GM12878 (cell line): Measurements from ENCODE around the gene ITSN1. TPM values are rescaled to one million over a fixed set of nuclear protein-coding genes. Genes with fewer than 3 reads are reported as not detected.

Experiments
- ATAC-seq: fragments of 200-7000 bp; cut with Tn5 transposase; 3 replicates; pipeline ENCODE4 v1.9.1; 2020; ENCODE audit warnings: mild to moderate bottlenecking, moderate library complexity
- BruUV-seq: library from RNA; stranded (reverse); fragments of 400-500 nt; replicated peaks from 2 replicates; lab custom pipeline; 2021; lab: Mats Ljungman, UMichigan
- CTCF ChIA-PET: fragments of 300-600 bp; sonication (Branson Sonifier 250); formaldehyde crosslinking; extraction: SDS; loops from one replicate; lab custom pipeline; 2021; ENCODE audit warnings: inconsistent platforms; lab: Yijun Ruan, JAX
- POLR2A ChIA-PET: fragments of 350-600 bp; formaldehyde crosslinking; extraction: SDS; loops from one replicate; lab custom pipeline; 2021; ENCODE audit warnings: inconsistent platforms; lab: Charles Lee
- RAD21 ChIA-PET: fragments of 300-600 bp; sonication (Branson Sonifier 250); formaldehyde crosslinking; loops from one replicate; lab custom pipeline; 2023; ENCODE audit warnings: antibody characterized with exemption; ENCODE audit not compliant: unreplicated experiment; lab: Charles Lee
- SMC1A ChIA-PET: fragments of 300-600 bp; sonication (Branson Sonifier 250); formaldehyde crosslinking; loops from one replicate; lab custom pipeline; 2023; ENCODE audit not compliant: unreplicated experiment, uncharacterized antibody; lab: Charles Lee
- DNase-seq: peaks from one replicate; pipeline ENCODE4 v3.0.0-alpha.2; 2011; ENCODE audit warnings: low read depth, low spot score
- FAIRE-seq: peaks from 3 replicates; lab custom pipeline; 2011; peaks lifted over from hg19 to GRCh38; lab: Jason Lieb, UNC
- H2AFZ ChIP-seq: 2 replicates; pipeline ENCODE4 v1.6.0; 2011; ENCODE audit warnings: low read depth, low read length, control low read depth; ENCODE audit not compliant: control insufficient read depth
- H3K27ac ChIP-seq: 2 replicates; pipeline ENCODE4 v1.5.1; 2011; ENCODE audit warnings: control low read depth; ENCODE audit not compliant: control insufficient read depth, insufficient read depth
- H3K27me3 ChIP-seq, 2 experiments: replicated peaks in 1 of 2; 2 replicates each; pipeline versions ENCODE4 v1.6.0 to v1.6.1; 2011; ENCODE audit warnings: low read length in 1 of 2; ENCODE audit not compliant: control insufficient read depth in 2 of 2, insufficient read depth in 2 of 2
- H3K36me3 ChIP-seq, 2 experiments: 2 replicates each; pipeline ENCODE4 v1.5.1; 2011; ENCODE audit warnings: low read length in 1 of 2; ENCODE audit not compliant: control insufficient read depth in 2 of 2, insufficient read depth in 2 of 2
- H3K4me1 ChIP-seq: 2 replicates; pipeline ENCODE4 v1.6.1; 2011; ENCODE audit warnings: mild to moderate bottlenecking, low read length, moderate library complexity, mixed read lengths; ENCODE audit not compliant: control insufficient read depth, insufficient read depth
- H3K4me2 ChIP-seq: 2 replicates; pipeline ENCODE4 v1.6.0; 2011; ENCODE audit warnings: control low read depth; ENCODE audit not compliant: control insufficient read depth, insufficient read depth
- H3K4me3 ChIP-seq: fragments of 200-600 bp; sonication (generic); 2 replicates; pipeline ENCODE4 v1.5.1; 2016
- H3K79me2 ChIP-seq: 2 replicates; pipeline ENCODE4 v1.6.0; 2011; ENCODE audit warnings: low read length; ENCODE audit not compliant: control insufficient read depth, insufficient read depth
- H3K9ac ChIP-seq: 2 replicates; pipeline ENCODE4 v1.8.0; 2011; ENCODE audit warnings: low read length, control low read depth, mixed read lengths; ENCODE audit not compliant: control insufficient read depth, insufficient read depth
- H3K9me3 ChIP-seq: replicated peaks from 3 replicates; pipeline ENCODE4 v1.5.1; 2011; ENCODE audit warnings: mild to moderate bottlenecking, low read length; ENCODE audit not compliant: control insufficient read depth, insufficient read depth
- H4K20me1 ChIP-seq: 2 replicates; pipeline ENCODE4 v1.6.0; 2011; ENCODE audit not compliant: control insufficient read depth, insufficient read depth
- BHLHE40 ChIP-seq, 2 experiments: fragments of 450-650 bp in 1 of 2; IDR thresholded peaks; 2 replicates each; pipeline ENCODE4 v1.6.1; 2011 to 2017; ENCODE audit warnings: low read depth in 2 of 2, borderline replicate concordance in 1 of 2, improper control_type of control experiment in 1 of 2, low read length in 1 of 2, mild to moderate bottlenecking in 1 of 2
- CREB1 ChIP-seq: IDR thresholded peaks from 2 replicates; pipeline ENCODE4 v1.6.1; 2012; ENCODE audit warnings: low read depth, mild to moderate bottlenecking, inconsistent platforms
- GABPA ChIP-seq: IDR thresholded peaks from 2 replicates; pipeline ENCODE4 v1.6.1; 2014; ENCODE audit warnings: antibody characterized with exemption, low read depth, mild to moderate bottlenecking, inconsistent platforms
- HDGF ChIP-seq: fragments of 450-650 bp; IDR thresholded peaks from 2 replicates; pipeline ENCODE4 v1.6.1; 2016; ENCODE audit warnings: antibody characterized with exemption
- IRF4 ChIP-seq: IDR thresholded peaks from 2 replicates; pipeline ENCODE4 v1.6.1; 2011; ENCODE audit warnings: low read depth, low read length
- PML ChIP-seq: IDR thresholded peaks from 2 replicates; pipeline ENCODE4 v1.6.1; 2012; ENCODE audit warnings: low read length, inconsistent platforms
- RELA ChIP-seq: fragments of 450-650 bp; IDR thresholded peaks from 2 replicates; pipeline ENCODE4 v1.8.0; 2014; ENCODE audit warnings: borderline replicate concordance; ENCODE audit not compliant: partially characterized antibody
- SP1 ChIP-seq: IDR thresholded peaks from one replicate; pipeline ENCODE4 v1.6.1; 2011; ENCODE audit warnings: low read depth, low read length
- STAT1 ChIP-seq: fragments of 450-650 bp; conservative IDR thresholded peaks from 2 replicates; pipeline ENCODE4 v1.6.1; 2014; ENCODE audit warnings: antibody characterized with exemption, mild to moderate bottlenecking
- STAT3 ChIP-seq: IDR thresholded peaks from 2 replicates; pipeline ENCODE4 v1.6.1; 2011; ENCODE audit warnings: low read depth, low read length, improper control_type of control experiment
- ZNF217 ChIP-seq: fragments of 450-650 bp; IDR thresholded peaks from 2 replicates; pipeline ENCODE4 v1.6.1; 2017; ENCODE audit warnings: antibody characterized with exemption, mild to moderate bottlenecking
- WGBS: methylation state at CpG from one replicate; pipeline ENCODE4 v1.1.6; 2016; ENCODE audit warnings: low lambda C conversion rate; ENCODE audit not compliant: insufficient replicate concordance, insufficient coverage; ENCODE audit errors: missing lambda C conversion rate; 5-methylcytosine and 5-hydroxymethylcytosine counted together
- in situ Hi-C: fragments of 300-500 bp; cut with MboI; formaldehyde crosslinking; loops from 9 replicates; pipeline ENCODE4 v1.14.3; 2018; ENCODE audit warnings: mixed read lengths
- intact Hi-C: fragments of 100-400 bp; cut with micrococcal nuclease; formaldehyde crosslinking; loops from one replicate; pipeline ENCODE4 v1.14.2; 2022; ENCODE audit not compliant: unreplicated experiment
- polyA plus RNA-seq, 11 experiments: library from polyadenylated mRNA; depleted of rRNA in 4 of 11; unstranded in 6 of 11; stranded (reverse) in 5 of 11; fragments of >200 nt; fragmentation: Nextera tagmentation in 4 of 11; fragmentation: Illumina TruSeq in 1 of 11; extraction: Ambion mirVana in 4 of 11; extraction: Trizol in 1 of 11; gene quantifications; 1 replicate in 1 of 11; 2 replicates in 10 of 11; pipeline versions ENCODE4 v1.2.1 to v1.2.3, GENCODE V29; 2011 to 2016; ENCODE audit warnings: inconsistent platforms in 2 of 11, missing spikeins in 2 of 11, low read depth in 1 of 11
- total RNA-seq, 4 experiments: library from RNA; depleted of rRNA in 3 of 4; stranded (reverse); fragments of >200 nt in 3 of 4; fragmentation: Illumina TruSeq in 1 of 4; extraction: Trizol in 1 of 4; gene quantifications; 2 replicates each; pipeline versions ENCODE4 v1.2.1 to v1.2.3, GENCODE V29; 2013 to 2021
- TF ChIP-seq, protein P1 (sequence below): fragments of 450-650 bp; IDR thresholded peaks from 2 replicates; pipeline ENCODE4 v1.6.1; 2017; ENCODE audit warnings: mild to moderate bottlenecking
- TF ChIP-seq, protein P2 (sequence below): fragments of 450-650 bp; conservative IDR thresholded peaks from 2 replicates; pipeline ENCODE4 v1.6.1; 2017; ENCODE audit warnings: mild to moderate bottlenecking, moderate library complexity
- TF ChIP-seq, protein P3 (sequence below): fragments of 450-650 bp; IDR thresholded peaks from 2 replicates; pipeline ENCODE4 v1.6.1; 2016; ENCODE audit warnings: mild to moderate bottlenecking
- TF ChIP-seq, protein P4 (sequence below): IDR thresholded peaks from 2 replicates; pipeline ENCODE4 v1.6.1; 2011; ENCODE audit warnings: mild to moderate bottlenecking, low read depth, low read length, moderate library complexity; ENCODE audit not compliant: insufficient replicate concordance

ITSN1 gene
- total and polyA plus RNA-seq, 10 of the 15 experiments (the other 5 are each of a cell fraction or from before 2014, with no cell fraction given), result 0.89 to 10.6 (median 4.8) TPM

DNA sequence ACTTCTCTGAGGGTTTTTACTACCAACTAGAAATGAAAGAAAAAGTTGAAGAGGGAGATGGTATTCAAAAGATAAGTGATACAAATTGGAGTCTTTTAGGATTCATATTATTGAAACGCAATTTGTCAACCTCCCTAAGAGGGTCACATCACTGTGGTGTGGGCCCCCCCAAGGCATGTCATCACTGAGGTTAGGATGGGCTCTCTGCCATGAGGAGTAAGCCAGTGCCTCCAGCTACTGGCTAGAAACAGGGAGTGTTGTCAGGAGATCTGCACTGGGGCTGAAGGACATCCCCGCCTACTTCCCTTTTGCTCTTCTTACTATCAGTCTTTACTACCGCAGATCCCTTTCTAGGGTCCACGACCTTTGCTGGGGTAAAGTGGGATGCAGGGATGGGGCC lies 25.9 kb downstream of the ITSN1 start:
- DNase-seq (no peak), FAIRE-seq (no peak), ATAC-seq (no peak)
- intact Hi-C loops (no loop called here), in situ Hi-C loops (no loop called here)
- CTCF ChIA-PET, result no interaction called here
- no peaks in the 10 kb centered on the region for H3K27me3 ChIP-seq
- H3K4me1 ChIP-seq, result no peaks in the 10 kb centered on the region
- WGBS, result 25% methylated on average over 4 of the region's 4 CpGs
- no peaks in the 10 kb centered on the region for H3K9me3 ChIP-seq
- SMC1A ChIA-PET, result no interaction called here
- RAD21 ChIA-PET, result no interaction called here
- POLR2A ChIA-PET, result no interaction called here
- H3K4me2 ChIP-seq, result no peak overlapping the region
- no peaks in the 10 kb centered on the region for H3K36me3 ChIP-seq
- no peak for TF ChIP-seq PML
- TF ChIP-seq SP1, result no peak
- no peak for TF ChIP-seq CREB1
- no peak for TF ChIP-seq RELA
- TF ChIP-seq, protein P1, sequence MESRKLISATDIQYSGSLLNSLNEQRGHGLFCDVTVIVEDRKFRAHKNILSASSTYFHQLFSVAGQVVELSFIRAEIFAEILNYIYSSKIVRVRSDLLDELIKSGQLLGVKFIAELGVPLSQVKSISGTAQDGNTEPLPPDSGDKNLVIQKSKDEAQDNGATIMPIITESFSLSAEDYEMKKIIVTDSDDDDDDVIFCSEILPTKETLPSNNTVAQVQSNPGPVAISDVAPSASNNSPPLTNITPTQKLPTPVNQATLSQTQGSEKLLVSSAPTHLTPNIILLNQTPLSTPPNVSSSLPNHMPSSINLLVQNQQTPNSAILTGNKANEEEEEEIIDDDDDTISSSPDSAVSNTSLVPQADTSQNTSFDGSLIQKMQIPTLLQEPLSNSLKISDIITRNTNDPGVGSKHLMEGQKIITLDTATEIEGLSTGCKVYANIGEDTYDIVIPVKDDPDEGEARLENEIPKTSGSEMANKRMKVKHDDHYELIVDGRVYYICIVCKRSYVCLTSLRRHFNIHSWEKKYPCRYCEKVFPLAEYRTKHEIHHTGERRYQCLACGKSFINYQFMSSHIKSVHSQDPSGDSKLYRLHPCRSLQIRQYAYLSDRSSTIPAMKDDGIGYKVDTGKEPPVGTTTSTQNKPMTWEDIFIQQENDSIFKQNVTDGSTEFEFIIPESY, result no peak
- TF ChIP-seq, protein P2, sequence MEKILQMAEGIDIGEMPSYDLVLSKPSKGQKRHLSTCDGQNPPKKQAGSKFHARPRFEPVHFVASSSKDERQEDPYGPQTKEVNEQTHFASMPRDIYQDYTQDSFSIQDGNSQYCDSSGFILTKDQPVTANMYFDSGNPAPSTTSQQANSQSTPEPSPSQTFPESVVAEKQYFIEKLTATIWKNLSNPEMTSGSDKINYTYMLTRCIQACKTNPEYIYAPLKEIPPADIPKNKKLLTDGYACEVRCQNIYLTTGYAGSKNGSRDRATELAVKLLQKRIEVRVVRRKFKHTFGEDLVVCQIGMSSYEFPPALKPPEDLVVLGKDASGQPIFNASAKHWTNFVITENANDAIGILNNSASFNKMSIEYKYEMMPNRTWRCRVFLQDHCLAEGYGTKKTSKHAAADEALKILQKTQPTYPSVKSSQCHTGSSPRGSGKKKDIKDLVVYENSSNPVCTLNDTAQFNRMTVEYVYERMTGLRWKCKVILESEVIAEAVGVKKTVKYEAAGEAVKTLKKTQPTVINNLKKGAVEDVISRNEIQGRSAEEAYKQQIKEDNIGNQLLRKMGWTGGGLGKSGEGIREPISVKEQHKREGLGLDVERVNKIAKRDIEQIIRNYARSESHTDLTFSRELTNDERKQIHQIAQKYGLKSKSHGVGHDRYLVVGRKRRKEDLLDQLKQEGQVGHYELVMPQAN, result no peak
- no peak for TF ChIP-seq IRF4
- TF ChIP-seq ZNF217, result no peak
- no peak for TF ChIP-seq STAT3
- TF ChIP-seq HDGF, result no peak
- TF ChIP-seq, protein P3, sequence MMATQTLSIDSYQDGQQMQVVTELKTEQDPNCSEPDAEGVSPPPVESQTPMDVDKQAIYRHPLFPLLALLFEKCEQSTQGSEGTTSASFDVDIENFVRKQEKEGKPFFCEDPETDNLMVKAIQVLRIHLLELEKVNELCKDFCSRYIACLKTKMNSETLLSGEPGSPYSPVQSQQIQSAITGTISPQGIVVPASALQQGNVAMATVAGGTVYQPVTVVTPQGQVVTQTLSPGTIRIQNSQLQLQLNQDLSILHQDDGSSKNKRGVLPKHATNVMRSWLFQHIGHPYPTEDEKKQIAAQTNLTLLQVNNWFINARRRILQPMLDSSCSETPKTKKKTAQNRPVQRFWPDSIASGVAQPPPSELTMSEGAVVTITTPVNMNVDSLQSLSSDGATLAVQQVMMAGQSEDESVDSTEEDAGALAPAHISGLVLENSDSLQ, result no peak
- no peak for TF ChIP-seq STAT1
- TF ChIP-seq, protein P4, sequence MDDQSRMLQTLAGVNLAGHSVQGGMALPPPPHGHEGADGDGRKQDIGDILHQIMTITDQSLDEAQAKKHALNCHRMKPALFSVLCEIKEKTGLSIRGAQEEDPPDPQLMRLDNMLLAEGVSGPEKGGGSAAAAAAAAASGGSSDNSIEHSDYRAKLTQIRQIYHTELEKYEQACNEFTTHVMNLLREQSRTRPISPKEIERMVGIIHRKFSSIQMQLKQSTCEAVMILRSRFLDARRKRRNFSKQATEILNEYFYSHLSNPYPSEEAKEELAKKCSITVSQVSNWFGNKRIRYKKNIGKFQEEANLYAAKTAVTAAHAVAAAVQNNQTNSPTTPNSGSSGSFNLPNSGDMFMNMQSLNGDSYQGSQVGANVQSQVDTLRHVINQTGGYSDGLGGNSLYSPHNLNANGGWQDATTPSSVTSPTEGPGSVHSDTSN, result no peak
- no peak for TF ChIP-seq GABPA
- no peak for TF ChIP-seq BHLHE40 (IDR thresholded peaks at IDR 0.05; ENCODE audit: borderline replicate concordance in 1 of 2, low read depth in 2 of 2, low read length in 1 of 2)
- H3K79me2 ChIP-seq, result no peaks in the 10 kb centered on the region
- no peaks in the 10 kb centered on the region for H4K20me1 ChIP-seq
- no peak overlapping the region for H2AFZ ChIP-seq
- no TSS peak for BruUV-seq
- H3K4me3 ChIP-seq, result no peak overlapping the region
- no peak overlapping the region for H3K9ac ChIP-seq
- H3K27ac ChIP-seq, result no peak overlapping the region
